ENCODE measurements around the gene TRAK1.

GRCh38 chr3:42130007-42130328 is 38.8 kb downstream of the TRAK1 start:
- no peak for TF ChIP-seq CTCF (IDR thresholded peaks at IDR 0.05)
- TF ChIP-seq POLR2AphosphoS5 (IDR thresholded peaks at IDR 0.05) = no peak
- TF ChIP-seq POLR2A (IDR thresholded peaks at IDR 0.05) = no peak
